Measurements from ENCODE around the gene TICRR.

GRCh38 chr15:89666858-89667705 lies 91.8 kb downstream of the TICRR start:
- TF ChIP-seq EZH2 (IDR thresholded peaks at IDR 0.05; ENCODE audit: borderline replicate concordance, insufficient read depth, low read depth, low read length, poor library complexity, severe bottlenecking) (no peak), CTCF (IDR thresholded peaks at IDR 0.05) (no peak)
